HepG2 (cell line): ENCODE measurements around the gene KRTAP12-3. TPM values are rescaled to one million over a fixed set of nuclear protein-coding genes. Genes with fewer than 3 reads are reported as not detected.

Source experiments
- ASH2L ChIP-seq: fragments of 300-600, 200-600 bp; sonication (generic); IDR thresholded peaks from 2 replicates; pipeline ENCODE4 v1.7.0; 2017; ENCODE audit warnings: low read depth, mild to moderate bottlenecking, moderate library complexity, mixed read lengths, low read length; ENCODE audit not compliant: insufficient read length
- BCLAF1 ChIP-seq: fragments of 450-650 bp; IDR thresholded peaks from 2 replicates; pipeline ENCODE4 v1.6.1; 2017; ENCODE audit warnings: mild to moderate bottlenecking
- FOXA3 ChIP-seq: IDR thresholded peaks from 2 replicates; pipeline ENCODE4 v1.6.1; 2016; ENCODE audit warnings: missing genetic modification reagents, missing compliant biosample characterization
- GZF1 ChIP-seq: sonication (generic); formaldehyde crosslinking; IDR thresholded peaks from 2 replicates; pipeline ENCODE4 v1.5.1; 2020; ENCODE audit warnings: mild to moderate bottlenecking, missing genetic modification reagents
- HHEX ChIP-seq: IDR thresholded peaks from 2 replicates; pipeline ENCODE4 v1.6.1; 2016; ENCODE audit warnings: control low read depth
- HNRNPLL ChIP-seq: fragments of 200-400 bp; formaldehyde crosslinking; IDR thresholded peaks from 2 replicates; pipeline ENCODE4 v1.6.1; 2017; ENCODE audit warnings: mild to moderate bottlenecking, low read depth, low read length; ENCODE audit not compliant: poor library complexity, severe bottlenecking
- KDM4B ChIP-seq: sonication (generic); formaldehyde crosslinking; IDR thresholded peaks from 2 replicates; pipeline ENCODE4 v1.4.0; 2020; ENCODE audit warnings: missing genetic modification reagents
- MBD4 ChIP-seq: IDR thresholded peaks from 2 replicates; pipeline ENCODE4 v1.6.1; 2012; ENCODE audit warnings: low read length, inconsistent platforms, borderline replicate concordance
- NFE2 ChIP-seq: sonication (generic); formaldehyde crosslinking; IDR thresholded peaks from 2 replicates; pipeline ENCODE4 v1.4.0; 2020; ENCODE audit warnings: missing genetic modification reagents
- NR2C2 ChIP-seq: sonication (generic); formaldehyde crosslinking; IDR thresholded peaks from 2 replicates; pipeline ENCODE4 v1.4.0; 2020; ENCODE audit warnings: missing genetic modification reagents, mild to moderate bottlenecking, moderate library complexity, borderline replicate concordance
- RBFOX2 ChIP-seq: fragments of 200-400 bp; formaldehyde crosslinking; IDR thresholded peaks from 2 replicates; pipeline ENCODE4 v1.6.1; 2017; ENCODE audit warnings: low read depth, mild to moderate bottlenecking, low read length
- RNF2 ChIP-seq: fragments of 450-650 bp; conservative IDR thresholded peaks from 2 replicates; pipeline ENCODE4 v1.6.1; 2016; ENCODE audit warnings: low read depth
- SMC3 ChIP-seq: IDR thresholded peaks from 2 replicates; pipeline ENCODE4 v1.6.1; 2011; ENCODE audit warnings: low read length, improper control_type of control experiment
- SOX6 ChIP-seq, 2 experiments: fragments of 450-650 bp in 1 of 2; sonication (generic) in 1 of 2; formaldehyde crosslinking in 1 of 2; IDR thresholded peaks; 2 replicates each; pipeline versions ENCODE4 v1.4.0 to v1.6.1; 2017 to 2020; ENCODE audit warnings: antibody characterized with exemption in 1 of 2, mild to moderate bottlenecking in 1 of 2, missing genetic modification reagents in 1 of 2
- SPEN ChIP-seq: sonication (generic); formaldehyde crosslinking; IDR thresholded peaks from 2 replicates; pipeline ENCODE4 v1.5.1; 2020; ENCODE audit warnings: low read depth, mild to moderate bottlenecking, missing genetic modification reagents
- TARDBP ChIP-seq: sonication (generic); formaldehyde crosslinking; IDR thresholded peaks from 2 replicates; pipeline ENCODE4 v1.8.0; 2022; ENCODE audit warnings: mild to moderate bottlenecking, missing genetic modification reagents
- XBP1 ChIP-seq: sonication (generic); formaldehyde crosslinking; IDR thresholded peaks from 2 replicates; pipeline ENCODE4 v1.5.0; 2020; ENCODE audit warnings: missing genetic modification reagents
- ZBED4 ChIP-seq: sonication (generic); formaldehyde crosslinking; IDR thresholded peaks from 2 replicates; pipeline ENCODE4 v1.4.0; 2020; ENCODE audit warnings: missing genetic modification reagents, borderline replicate concordance
- ZFP82 ChIP-seq: sonication (generic); formaldehyde crosslinking; IDR thresholded peaks from 2 replicates; pipeline ENCODE4 v1.5.1; 2020; ENCODE audit warnings: mild to moderate bottlenecking, missing genetic modification reagents, borderline replicate concordance
- ZNF362 ChIP-seq: sonication (generic); formaldehyde crosslinking; IDR thresholded peaks from 2 replicates; pipeline ENCODE4 v1.4.0; 2020; ENCODE audit warnings: missing genetic modification reagents, mild to moderate bottlenecking, borderline replicate concordance
- ZNF570 ChIP-seq: sonication (generic); formaldehyde crosslinking; IDR thresholded peaks from 2 replicates; pipeline ENCODE4 v1.4.0; 2020; ENCODE audit warnings: mild to moderate bottlenecking, missing genetic modification reagents, borderline replicate concordance
- ZNF605 ChIP-seq: sonication (generic); formaldehyde crosslinking; IDR thresholded peaks from 2 replicates; pipeline ENCODE4 v1.8.0; 2022; ENCODE audit warnings: mild to moderate bottlenecking, missing genetic modification reagents
- ZNF749 ChIP-seq: sonication (generic); formaldehyde crosslinking; IDR thresholded peaks from 2 replicates; pipeline ENCODE4 v1.8.0; 2022; ENCODE audit warnings: mild to moderate bottlenecking, missing genetic modification reagents, moderate library complexity, borderline replicate concordance
- polyA plus RNA-seq, 8 experiments: library from polyadenylated mRNA; depleted of rRNA in 3 of 8; stranded (reverse) in 7 of 8; unstranded in 1 of 8; fragments of >200 nt; fragmentation: Illumina TruSeq in 4 of 8; extraction: Trizol in 4 of 8; gene quantifications; 2 replicates each; pipeline versions ENCODE4 v1.2.1 to v1.2.3, GENCODE V29; 2011 to 2016; ENCODE audit warnings: low read depth in 4 of 8, missing spikeins in 1 of 8, mixed read lengths in 1 of 8; ENCODE audit not compliant: insufficient read depth in 1 of 8
- total RNA-seq, 5 experiments: library from RNA; depleted of rRNA; stranded (reverse); fragments of >200 nt; fragmentation: Illumina TruSeq; extraction: Trizol; gene quantifications; 2 replicates each; pipeline ENCODE4 v1.2.3, GENCODE V29; 2016; ENCODE audit warnings: low read depth in 1 of 5

Gene KRTAP12-3
- total and polyA plus RNA-seq, 2 of the 13 experiments (the other 11 are each of a cell fraction or from before 2014, with no cell fraction given), result not detected

GRCh38 chr21:44702973-44703730 is 45.4 kb downstream of the KRTAP12-3 start (continued):
- TF ChIP-seq ZNF362 (no peak), RNF2 (peak; percentile 74; the same call in 1 of the 2 replicates), MBD4 (no peak), SMC3 (no peak), RBFOX2 (no peak), HNRNPLL (no peak), FOXA3 (peak; percentile 77; the same call in 1 of the 2 replicates), ZNF570 (no peak), NR2C2 (CRISPR knock-in tag) (no peak), NFE2 (CRISPR knock-in tag) (no peak), XBP1 (no peak), HHEX (CRISPR knock-in tag) (no peak), ASH2L (no peak), ZNF605 (CRISPR knock-in tag) (no peak), ZFP82 (no peak), SOX6 (IDR thresholded peaks at IDR 0.05) (no peak), SOX6 (CRISPR knock-in tag; IDR thresholded peaks at IDR 0.05) (peak; percentile 55), ZBED4 (CRISPR knock-in tag) (no peak), BCLAF1 (no peak), KDM4B (CRISPR knock-in tag) (no peak), GZF1 (CRISPR knock-in tag) (no peak), SPEN (peak; percentile 52; the same call in 1 of the 2 replicates), ZNF749 (no peak), TARDBP (no peak; the same call in 1 of the 2 replicates)
